KBM-7 (cell line): Measurements from ENCODE around the gene FRMD4A.

Experiments
- DNase-seq: peaks from one replicate; pipeline ENCODE4 v3.0.0-alpha.2; 2015
- in situ Hi-C: fragments of 300-500 bp; cut with MboI; formaldehyde crosslinking; loops from 2 replicates; pipeline ENCODE4 v1.14.3; 2020; ENCODE audit warnings: low sequenced_read_pairs, low pct_unique_long_range_greater_than_20kb, mixed read lengths

FRMD4A gene

DNA sequence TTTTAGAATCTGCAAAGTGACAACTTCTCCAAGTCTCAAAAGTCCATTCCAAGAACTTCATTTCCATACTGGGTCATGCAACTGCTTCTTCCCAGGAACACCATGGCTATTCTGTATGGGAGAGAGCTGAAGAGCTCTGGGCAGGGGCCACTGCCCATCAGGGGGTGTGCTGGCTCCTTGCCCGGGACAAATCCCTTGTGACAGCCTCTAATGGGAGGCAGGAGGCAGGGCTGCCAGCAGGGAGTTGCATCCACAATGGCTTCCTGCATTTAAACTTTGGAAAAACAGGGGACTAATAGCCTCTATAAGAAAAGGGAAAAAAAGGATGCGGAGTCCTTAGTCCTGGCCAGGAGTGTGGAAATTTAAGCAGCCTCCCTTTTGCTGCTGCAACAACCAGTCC lies 18.4 kb upstream of the FRMD4A start:
- no peak for DNase-seq
- in situ Hi-C loops = no loop called here

DNA sequence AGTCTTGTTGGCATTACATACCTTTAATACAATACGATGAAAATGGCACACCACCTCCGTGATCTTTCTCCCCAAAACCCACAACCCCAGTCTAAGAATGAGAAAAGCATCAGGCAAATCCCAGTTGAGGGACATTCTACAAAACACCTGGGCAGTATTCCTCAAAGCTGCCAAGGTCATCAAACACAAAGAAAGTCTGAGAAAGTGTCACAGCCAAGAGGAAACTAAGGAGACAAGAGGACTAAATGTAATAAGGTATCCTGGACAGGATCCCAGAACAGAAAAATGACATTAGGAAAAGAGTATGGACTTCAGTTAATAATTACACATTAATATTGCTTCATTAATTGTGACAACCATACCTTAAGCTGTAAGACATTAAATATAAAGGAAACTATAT lies 14.5 kb upstream of the FRMD4A start:
- in situ Hi-C loops = no loop called here
- DNase-seq = no peak

DNA sequence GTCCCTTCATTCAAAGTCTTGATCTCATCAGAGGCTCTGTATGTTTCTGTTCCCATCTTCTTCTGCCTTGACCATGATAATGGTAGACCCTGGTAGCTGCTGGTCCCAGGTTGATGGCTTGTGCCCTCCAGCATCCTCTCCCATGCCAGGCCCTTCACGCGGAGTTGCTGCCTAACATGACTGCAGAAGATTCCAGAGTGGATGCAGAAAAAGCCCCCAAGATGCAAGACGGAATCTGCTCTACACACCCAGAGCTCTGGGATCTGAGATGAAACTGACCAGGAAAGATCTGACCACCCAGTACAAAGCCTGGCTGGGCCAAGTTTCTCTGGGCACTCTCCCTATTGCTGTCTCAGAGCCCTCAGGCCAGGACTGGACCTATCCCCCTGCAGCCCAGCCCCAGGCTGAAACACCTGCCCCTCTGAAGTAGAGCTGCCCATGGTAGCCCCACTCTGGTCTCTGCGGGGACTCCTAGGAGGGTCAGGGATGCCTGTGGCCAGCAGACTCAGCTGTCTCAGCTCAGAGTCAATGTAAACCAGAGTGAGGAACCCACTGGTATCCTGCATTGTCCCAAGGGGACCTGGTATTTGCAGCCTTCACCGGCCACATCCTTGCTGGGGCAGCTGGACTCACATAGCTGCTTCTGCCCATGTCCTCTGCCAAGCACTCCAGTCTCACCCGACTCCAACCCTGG lies 9.5 kb upstream of the FRMD4A start:
- DNase-seq = no peak
- in situ Hi-C loops = no loop called here

DNA sequence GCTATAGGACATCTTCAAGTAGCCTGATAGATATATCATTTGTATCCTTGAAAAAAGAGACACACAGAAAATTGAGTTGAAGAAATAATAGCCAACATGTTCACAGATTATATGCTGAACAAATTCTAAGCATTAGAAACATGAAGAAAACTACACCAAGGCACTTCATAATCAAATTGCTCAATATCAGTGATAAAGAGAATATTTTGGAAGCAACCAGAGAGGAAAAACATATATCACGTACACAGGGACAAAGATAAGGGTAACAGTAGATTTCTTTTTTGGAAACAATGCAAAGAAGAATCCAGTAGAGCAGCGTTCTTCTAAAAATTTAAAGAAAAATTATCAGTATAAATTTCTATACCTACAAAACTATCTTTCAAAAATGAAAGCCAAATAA lies 6.0 kb upstream of the FRMD4A start:
- in situ Hi-C loops = no loop called here
- DNase-seq = no peak

DNA sequence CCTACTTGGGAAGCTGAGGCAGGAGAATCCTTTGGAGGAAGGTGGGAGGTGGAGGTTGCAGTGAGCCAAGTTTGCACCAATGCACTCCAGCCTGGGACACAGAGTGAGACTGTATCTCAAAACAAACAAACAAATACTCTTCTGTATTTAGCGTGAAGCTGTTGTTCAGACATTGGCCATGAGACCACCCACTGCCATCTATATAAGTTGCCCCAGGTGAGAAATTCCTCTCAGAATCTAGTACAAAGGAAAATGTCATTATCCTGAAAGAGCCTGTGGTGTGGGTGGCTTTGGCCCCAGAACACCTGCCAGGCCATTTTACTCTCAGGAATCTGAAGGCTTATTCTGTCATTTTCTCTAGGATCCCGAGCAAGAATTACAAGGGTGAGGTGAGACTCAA lies 4.0 kb upstream of the FRMD4A start:
- in situ Hi-C loops = no loop called here
- DNase-seq = no peak

DNA sequence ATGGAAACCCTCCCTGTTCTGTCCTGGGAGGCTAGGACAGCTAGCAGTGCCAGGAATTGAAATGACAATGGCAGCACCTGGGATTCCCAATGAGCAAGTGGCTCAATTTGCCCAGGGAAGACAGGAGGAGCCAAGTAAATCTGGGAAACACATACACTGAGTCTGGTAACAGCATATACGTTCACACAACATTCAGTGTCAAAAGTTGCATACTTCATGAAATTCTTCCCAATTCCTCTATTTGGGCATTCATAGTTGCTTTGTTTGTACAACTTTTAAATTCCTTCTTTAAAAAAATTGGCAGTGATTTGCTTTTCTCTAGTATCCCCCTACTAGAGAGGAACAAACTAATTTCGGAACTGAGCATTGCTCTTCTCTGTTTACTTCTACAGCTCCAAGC lies 2.9 kb upstream of the FRMD4A start:
- in situ Hi-C loops = no loop called here
- DNase-seq = no peak

DNA sequence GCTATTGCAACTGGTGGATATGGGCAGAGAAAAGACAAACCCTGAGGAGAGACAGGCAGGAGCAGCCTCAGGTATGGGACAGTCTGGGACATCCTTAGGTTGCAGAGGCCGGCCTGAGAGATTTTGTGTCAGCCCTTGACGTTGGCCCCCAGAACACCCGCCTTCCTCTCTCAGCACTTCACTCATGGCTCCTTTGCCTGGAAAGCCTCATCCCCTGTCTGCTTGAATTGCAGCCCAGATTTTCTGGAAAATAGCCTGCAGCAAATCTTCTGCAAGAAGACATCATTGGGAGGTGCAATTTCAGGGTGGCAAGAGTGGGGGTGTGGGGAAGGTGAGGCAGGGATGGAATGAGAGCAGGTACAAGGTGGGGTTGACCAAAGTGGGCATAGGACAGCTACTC lies 2.2 kb upstream of the FRMD4A start:
- DNase-seq = no peak
- in situ Hi-C loops = no loop called here

DNA sequence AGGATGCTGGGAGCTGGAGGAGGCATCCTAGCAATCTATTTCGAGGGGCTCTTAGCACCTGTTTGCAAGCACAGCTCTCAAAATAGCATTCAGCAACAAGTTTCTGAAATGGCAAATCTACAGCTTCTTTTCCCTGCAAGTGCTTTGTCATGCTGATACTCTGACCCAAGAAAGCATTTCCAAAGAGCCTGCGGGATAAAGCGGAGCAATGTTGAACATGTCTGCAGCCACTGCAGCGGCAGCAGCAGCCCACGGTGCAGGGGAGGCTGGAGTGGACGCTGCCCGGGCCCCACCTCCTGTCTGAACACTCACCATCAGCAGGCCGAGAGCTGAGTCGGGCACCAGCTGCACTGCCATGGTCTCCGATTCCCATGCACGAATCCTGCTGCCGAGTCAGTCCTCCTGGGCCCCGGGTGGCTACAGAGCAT lies 964 bp downstream of the FRMD4A start:
- in situ Hi-C loops = no loop called here
- DNase-seq = no peak

DNA sequence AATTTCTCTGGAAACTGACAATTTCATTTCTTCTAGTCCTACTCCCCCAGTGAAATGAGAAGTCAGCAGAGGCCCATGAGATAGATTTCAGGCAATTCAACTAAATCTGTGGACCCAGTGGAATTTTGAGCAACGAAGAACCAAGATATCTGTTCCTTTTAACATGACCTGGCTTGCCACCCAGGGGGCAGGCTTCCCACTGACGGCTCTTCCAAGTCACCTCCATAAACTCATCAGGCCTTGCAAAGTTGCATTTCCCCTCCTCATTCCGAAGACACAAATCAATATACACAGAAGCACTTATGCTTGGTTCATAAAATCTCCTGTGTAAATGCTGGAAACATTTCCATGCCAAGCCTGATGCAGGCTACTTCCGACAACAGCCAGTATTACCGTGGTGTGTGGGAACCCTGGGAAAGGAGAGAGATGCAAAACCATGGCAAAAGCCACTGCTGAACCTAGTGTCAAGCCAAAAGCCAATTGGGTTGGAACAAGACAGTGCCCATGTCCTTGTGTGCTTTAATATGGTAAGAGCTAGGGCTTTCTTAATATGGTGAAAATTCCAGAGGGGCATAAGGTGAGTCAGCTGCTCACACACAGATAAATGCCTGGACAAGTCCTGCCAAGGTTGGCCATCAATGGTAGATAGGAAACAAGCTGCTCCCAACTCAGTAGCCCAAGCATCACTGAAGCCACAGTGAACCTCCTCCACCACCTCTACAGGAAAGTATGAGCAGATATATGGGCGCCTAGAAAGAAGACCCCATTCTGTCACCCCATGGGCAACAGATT lies 1.6 kb downstream of the FRMD4A start:
- in situ Hi-C loops = no loop called here
- DNase-seq = no peak

DNA sequence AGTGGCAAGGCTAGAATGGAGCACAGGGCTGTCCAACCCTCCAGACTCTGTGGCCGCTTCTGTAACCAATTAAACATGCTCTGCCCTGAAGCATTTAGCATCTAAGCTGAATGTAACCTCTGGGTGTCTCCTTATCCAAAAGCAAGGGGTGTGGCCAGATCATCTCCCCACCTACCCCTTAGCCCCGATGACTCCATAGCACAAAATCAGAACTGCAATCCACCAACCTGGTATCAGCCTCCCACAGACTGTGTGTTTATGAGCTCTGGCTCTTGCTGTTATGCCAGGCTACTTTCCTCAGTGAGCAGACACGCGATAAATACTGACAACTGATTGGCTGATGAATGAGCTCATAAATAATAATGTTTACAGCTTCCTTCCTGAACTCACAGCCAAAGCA lies 3.2 kb downstream of the FRMD4A start:
- no peak for DNase-seq
- in situ Hi-C loops = no loop called here

DNA sequence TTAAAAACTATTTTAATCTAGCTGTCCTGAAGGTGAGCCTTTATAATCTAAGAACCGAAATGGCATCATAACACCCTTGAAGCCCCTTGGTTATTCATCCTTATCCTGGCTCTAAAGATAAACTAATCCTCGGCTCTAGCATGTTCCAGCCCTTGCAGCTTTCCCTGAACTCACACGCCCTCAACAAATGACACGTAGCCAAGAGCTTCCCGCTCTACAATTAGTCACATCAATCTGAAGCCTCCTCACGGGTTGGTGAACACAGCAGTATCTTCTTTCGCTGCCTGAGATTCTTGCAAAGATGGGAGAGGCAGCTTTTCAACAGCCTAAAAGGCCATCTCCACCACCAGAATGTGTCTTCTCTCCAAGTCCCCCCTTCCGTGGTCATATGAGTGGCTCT lies 4.1 kb downstream of the FRMD4A start:
- in situ Hi-C loops = no loop called here
- no peak for DNase-seq

DNA sequence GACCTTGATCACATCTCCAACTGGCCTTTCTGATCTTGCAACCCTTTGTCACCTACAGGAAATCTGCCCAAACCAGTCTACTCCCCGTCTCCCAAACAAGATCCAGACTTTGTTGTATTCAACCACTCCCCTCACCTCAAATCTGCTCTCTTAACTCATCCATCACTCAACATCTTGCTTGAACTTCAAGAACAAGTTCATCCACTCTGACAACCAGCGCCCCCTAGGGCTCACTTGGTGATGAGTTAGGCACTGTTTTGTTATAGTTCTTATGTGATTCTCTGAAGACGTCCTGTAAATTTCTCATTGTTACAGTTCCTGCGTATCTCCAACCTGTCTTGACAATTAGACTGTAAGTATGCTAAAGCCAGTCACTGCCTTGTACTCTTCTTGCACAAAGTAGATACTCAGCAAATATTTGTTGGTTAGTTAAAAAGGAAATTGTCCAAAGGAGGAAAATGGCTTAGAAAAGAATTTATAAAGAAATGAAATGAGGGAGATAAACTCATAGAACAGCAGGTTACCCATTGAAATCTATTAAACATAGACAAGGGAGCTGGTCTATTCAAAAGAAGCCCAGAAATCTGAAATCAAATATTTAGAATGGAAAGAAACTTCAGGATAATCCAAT lies 5.3 kb downstream of the FRMD4A start:
- DNase-seq = peak; percentile 46
- in situ Hi-C loops = no loop called here

DNA sequence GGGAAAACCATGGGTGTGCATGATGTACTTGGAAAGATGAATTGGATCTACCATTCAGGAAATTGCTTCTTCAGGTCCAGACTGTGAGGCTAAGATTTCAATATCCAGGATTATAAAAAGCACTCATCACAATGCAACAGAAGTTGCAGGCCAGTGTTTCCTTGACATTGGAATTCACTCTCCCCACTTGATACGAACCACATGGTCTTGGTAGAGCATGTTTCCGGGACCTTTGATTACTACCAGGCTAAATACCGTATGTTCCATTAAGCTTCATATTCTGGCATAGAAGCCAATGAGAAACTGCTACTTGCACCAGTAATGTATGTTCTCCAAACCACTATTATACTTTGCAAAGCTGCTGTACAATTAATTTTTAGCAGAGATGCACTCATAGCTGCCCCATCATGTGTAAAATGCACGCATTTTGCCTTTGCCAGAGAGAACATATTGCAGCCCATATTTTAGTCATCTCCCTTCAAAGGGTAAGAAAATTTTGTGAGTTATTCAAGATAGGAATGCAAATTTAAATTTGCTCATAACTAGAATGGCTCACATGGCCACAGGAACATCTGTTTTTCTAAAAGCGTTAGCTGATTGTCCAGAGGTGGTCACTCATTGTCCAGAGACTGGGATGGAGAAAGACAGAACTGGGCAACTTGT lies 8.1 kb downstream of the FRMD4A start:
- in situ Hi-C loops = no loop called here
- DNase-seq = no peak

DNA sequence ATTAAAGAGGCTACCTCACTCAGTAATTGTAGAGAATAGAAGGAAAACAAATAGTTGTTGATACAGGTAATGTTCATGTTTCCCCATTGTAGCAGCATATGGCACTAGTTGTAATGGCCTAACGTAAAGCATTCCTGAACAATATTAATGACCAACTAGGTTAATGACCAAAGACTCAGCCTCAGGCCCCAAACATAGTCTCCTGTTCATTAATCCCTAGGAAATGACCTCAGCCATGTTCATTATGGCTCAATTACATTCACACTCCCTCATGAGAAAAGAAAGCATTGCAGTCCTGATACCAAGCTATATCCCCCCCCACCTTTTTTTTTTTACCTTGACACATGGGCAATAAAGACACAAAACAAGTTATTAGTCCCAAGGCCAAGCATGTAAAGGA lies 12.7 kb downstream of the FRMD4A start:
- DNase-seq = no peak
- in situ Hi-C loops = no loop called here

DNA sequence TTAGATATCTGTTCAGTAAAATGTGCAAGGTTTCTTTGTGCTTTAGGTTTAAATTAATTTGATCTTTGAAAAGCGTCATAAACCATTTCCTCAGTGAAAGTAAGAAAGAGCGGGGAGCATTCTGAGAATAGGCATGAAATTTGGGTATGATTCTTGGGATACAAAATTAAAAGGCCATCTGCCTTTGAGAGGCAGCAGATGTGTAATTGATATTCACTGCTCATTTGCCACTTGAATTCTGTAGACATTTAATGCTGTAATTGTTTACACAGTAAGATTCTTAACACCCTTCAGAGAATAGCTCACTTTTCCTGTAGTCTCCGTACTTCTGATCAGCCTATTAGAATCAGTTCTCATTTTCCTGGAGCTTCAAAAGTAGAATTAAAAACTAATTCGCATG lies 18.7 kb downstream of the FRMD4A start:
- no peak for DNase-seq
- in situ Hi-C loops = no loop called here

DNA sequence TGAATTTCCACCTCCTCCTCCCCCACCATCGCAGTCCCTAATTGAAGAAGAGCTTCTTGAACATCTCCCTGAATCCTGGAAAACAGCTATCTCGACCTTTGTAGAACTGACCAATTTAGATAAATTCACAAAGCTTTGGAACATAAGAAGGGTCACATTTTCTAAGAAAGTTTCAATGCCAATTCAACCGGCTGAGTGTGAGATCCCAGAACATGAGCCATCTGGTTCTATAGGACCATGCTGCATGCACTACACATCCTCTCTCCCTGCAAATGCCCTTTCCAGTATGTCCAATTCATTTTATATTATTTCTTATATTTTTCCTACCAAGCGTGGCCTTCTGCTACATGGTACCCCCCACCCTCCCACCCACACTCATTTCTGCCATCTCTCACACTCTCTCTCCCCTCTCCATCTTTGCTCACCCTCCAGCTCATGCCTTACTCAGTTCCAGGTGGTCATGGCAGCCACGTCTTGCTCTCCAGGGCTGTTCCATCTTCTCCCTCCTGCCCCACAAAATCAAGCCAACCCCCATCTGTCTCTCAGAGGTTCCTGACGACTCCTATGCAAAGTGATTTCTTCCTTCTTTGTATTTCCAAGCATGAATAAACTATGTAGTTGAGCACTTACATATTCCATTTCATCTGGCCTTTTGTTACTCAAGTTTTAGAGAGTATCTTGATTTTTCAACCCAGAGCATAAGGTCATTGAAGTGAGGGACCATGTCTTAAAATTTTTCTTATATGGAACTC lies 19.3 kb downstream of the FRMD4A start:
- in situ Hi-C loops = no loop called here

DNA sequence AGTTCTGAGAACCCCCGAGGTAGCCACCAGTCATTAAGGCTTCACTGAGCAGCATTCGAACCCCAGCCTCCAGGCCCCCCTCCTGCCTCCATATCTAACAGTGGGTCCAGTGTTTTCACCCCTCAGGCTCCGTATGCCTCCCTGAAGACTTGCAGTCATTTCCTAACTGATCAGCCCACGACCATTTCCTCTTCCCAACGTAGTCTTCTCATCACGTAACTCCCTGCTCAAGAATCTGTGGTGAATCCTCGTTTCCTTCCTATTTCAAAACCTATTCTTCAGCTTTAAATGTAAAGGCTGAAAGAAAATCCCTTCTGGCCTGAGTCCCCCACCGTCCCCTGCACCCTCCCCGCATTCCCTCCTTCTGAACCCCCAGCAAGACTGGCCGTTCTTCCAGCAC lies 21.1 kb downstream of the FRMD4A start:
- DNase-seq = no peak
- in situ Hi-C loops = no loop called here

More for the DNA sequence above, 19.3 kb downstream of the FRMD4A start:
- no peak for DNase-seq

DNA sequence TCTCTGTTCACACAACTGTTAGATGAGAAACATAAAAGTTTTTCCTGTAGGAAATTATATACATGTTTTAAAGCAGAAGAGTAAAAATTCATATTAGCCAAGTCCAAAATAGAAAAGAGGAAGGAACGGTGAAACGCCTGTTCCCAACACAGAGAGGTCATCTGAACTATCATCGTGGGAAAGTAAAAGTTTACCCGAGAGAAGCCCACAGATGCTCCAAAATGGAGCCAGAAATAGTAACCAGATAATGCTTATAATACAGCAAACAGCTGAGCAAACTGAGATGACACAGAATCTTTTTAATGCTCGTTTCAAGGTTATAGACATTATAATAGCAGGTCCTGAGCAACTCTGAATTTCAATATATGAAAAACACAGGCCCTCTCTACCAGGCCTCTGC lies 24.5 kb downstream of the FRMD4A start:
- in situ Hi-C loops = no loop called here
- DNase-seq = no peak

DNA sequence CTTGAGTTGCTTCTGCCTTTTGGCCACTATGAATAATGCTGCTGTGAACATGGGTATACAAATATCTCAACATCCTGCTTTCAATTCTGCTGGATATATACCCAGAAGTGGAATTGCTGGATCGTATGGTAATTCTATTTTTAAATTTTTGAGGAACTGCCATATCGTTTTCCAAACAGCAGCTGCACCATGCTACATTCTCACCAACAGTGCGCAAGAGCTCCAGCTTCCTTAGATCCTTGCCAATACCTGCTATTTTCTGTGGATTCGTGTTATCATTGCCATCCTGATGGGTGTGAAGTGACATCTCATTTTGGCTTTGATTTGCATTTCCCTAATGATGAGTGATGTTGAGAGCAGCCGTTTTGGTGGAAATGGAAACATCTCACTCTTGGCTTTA lies 26.7 kb downstream of the FRMD4A start:
- no peak for DNase-seq
- in situ Hi-C loops = no loop called here
